ENCODE results near the gene PTPRD.

The PTPRD gene

GRCh38 chr9:8901146-8901545, 1711.7 kb downstream of the PTPRD start:
- TF ChIP-seq CTCF (IDR thresholded peaks at IDR 0.05; ENCODE audit: low read depth, low read length, missing control alignments): no peak
- no peak overlapping the region for H3K4me3 ChIP-seq (ENCODE audit: low read depth, low read length)
- no peak for DNase-seq (ENCODE audit: low read depth)
- in situ Hi-C loops (cut with HindIII; ENCODE audit: low sequenced_read_pairs): no loop called here

GRCh38 chr9:8899511-8899910, 1713.3 kb downstream of the PTPRD start:
- no peak overlapping the region for H3K4me3 ChIP-seq (ENCODE audit: low read depth, low read length)
- TF ChIP-seq CTCF (IDR thresholded peaks at IDR 0.05; ENCODE audit: low read depth, low read length, missing control alignments): no peak
- DNase-seq (ENCODE audit: low read depth): no peak
- in situ Hi-C loops (cut with HindIII; ENCODE audit: low sequenced_read_pairs): no loop called here

- in situ Hi-C loops (cut with HindIII; ENCODE audit: low sequenced_read_pairs): no loop called here
- TF ChIP-seq CTCF (IDR thresholded peaks at IDR 0.05; ENCODE audit: low read depth, low read length, missing control alignments): peak; percentile 66
- DNase-seq (ENCODE audit: low read depth): peak; percentile 56
- H3K4me3 ChIP-seq (ENCODE audit: low read depth, low read length): no peak overlapping the region
Observed at GRCh38 chr9:8895861-8896224, 1717.0 kb downstream of the PTPRD start.

GRCh38 chr9:8895106-8895860, 1717.5 kb downstream of the PTPRD start:
- in situ Hi-C loops (cut with HindIII; ENCODE audit: low sequenced_read_pairs): no loop called here
- no peak for DNase-seq (ENCODE audit: low read depth)
- no peak for TF ChIP-seq CTCF (IDR thresholded peaks at IDR 0.05; ENCODE audit: low read depth, low read length, missing control alignments)
- no peak overlapping the region for H3K4me3 ChIP-seq (ENCODE audit: low read depth, low read length)

- no peak for DNase-seq (ENCODE audit: low read depth)
- in situ Hi-C loops (cut with HindIII; ENCODE audit: low sequenced_read_pairs): no loop called here
- no peak for TF ChIP-seq CTCF (IDR thresholded peaks at IDR 0.05; ENCODE audit: low read depth, low read length, missing control alignments)
- no peak overlapping the region for H3K4me3 ChIP-seq (ENCODE audit: low read depth, low read length)
Observed at GRCh38 chr9:8890695-8891094, 1722.1 kb downstream of the PTPRD start.

- no peak for DNase-seq (ENCODE audit: low read depth)
- H3K4me3 ChIP-seq (ENCODE audit: low read depth, low read length): no peak overlapping the region
- no peak for TF ChIP-seq CTCF (IDR thresholded peaks at IDR 0.05; ENCODE audit: low read depth, low read length, missing control alignments)
- in situ Hi-C loops (cut with HindIII; ENCODE audit: low sequenced_read_pairs): no loop called here
Observed at GRCh38 chr9:8889100-8889499, 1723.7 kb downstream of the PTPRD start.
